Amniotic stem cell (primary cell): ENCODE measurements around the gene FGFR3.
"Not testable (repeated sequence)": the region's sequence is repeated elsewhere in the genome, so short reads cannot be mapped to it uniquely, and the experiment has no call there.

Experiments
- DNase-seq: peaks from one replicate; lab custom pipeline; 2025; lab: John Stamatoyannopoulos, UW

The FGFR3 gene

DNA sequence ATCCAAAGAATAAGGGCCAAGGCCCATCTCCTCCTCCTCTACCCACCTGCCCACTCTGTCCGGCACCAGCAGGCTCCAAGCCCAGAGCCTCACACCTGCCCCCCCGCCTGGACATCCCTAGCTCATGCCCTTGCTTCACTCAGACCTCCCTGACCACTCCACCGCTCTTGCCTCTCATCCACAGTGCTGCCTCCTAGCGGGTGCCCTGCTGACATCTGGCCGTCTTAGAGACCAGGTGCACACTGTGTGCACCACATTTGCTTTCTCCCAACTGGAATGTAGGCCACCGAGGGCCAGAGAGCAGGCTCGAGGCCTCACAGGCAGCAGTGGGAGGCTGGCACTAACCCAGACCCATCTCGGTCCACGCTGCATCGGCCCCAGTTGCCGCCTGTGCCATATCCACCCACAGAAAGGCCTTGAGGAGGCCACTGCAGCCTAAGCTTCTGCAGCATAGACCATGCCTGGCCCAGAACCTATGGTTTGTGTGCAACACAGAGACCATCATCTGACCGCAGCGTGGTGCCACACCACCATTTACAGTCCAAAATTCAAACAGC is 49.3 kb downstream of the FGFR3 start:
- DNase-seq = no peak

DNA sequence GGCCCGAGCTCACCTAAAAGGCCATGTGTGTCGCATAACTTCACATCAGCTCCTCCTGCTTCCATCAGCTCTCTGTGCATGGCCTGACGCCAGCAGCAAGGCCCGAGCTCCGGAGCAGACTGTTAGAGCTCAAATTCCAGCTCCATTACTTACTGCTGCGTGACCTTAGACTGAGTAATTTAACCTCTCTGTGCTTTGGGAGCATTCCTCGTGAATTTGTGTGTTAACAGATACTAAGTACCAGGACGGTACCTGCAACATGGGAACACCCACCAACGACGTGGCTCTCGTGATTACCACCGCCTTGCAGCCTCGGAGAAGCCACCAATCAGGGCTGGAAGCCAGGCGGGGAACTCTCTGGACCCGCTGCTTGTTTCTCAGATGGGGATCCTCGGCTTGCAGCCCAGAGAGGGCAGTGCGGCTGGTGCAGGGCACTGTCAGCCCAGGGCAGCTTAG is 49.9 kb downstream of the FGFR3 start:
- DNase-seq = peak; percentile 43

DNA sequence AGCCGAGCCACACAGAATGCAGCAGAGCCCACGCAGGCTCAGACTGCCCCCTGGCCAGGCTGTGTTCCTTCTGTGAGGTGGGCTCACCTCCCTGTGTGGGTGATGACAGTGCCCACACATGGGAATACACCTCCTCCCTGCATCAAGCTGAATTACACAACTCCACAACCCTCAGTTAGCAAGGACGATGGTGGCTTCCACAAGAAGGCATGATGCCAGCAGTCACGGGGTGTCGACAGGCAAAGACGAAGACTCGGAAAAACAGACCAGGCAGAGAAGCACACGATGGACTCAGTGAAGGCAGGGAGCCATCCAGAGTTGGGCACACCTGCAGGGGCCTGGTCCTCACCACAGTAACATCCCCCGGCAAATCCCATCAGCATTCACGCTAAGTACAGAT is 50.8 kb downstream of the FGFR3 start:
- no peak for DNase-seq

DNA sequence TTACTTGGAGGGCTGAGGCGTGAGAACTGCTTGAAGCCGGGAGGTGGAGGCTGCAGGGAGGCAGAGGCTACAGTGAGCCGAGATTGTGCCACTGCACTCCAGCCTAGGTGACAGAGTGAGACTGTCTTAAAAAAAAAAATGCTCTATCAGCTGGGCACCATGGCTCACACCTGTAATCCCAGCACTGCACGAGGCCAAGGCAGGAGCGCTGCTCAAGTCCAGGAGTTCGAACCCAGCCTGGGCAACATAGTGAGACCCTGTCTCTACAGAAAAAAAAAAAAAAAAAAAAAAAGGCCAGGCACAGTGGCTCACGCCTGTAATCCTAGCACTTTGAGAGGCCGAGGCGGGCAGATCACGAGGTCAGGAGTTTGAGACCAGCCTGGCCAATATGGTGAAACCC is 51.5 kb downstream of the FGFR3 start:
- not testable (repeated sequence) for DNase-seq

DNA sequence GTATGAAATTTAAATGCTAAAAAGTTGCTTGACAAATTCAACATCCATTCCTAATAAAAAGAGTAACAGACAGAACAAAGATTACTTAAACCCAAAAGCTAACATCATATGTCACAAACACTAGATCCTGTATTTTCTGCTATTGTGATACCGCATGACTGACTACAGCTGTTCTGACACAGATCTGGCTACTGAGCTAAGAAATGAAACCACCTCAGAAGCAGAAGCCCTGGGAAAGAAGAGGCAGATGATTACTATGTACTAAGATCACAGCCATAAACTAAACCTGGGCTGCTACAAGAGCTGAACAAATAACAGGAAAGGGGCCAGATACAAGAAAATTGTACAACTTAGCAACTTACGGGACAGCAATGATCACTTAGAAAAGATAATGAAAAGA is 53.5 kb downstream of the FGFR3 start:
- no peak for DNase-seq

DNA sequence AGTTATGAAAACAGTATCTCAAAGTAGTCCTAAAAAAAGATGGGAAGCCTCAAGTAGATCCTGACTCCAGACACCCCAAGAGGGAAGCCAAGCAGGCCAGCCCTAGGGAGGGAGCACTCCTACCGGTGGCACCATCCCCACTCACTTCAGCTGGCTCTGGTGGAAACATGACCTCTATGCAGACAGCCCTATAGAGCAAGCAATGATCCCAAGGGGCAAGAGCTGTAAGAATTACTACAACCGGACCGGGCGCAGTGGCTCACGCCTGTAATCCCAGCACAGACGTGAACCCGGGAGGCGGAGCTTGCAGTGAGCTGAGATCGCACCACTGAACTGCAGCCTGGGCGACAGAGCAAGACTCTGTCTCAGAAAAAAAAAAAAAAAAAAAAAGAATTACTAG is 57.2 kb downstream of the FGFR3 start:
- no peak for DNase-seq

DNA sequence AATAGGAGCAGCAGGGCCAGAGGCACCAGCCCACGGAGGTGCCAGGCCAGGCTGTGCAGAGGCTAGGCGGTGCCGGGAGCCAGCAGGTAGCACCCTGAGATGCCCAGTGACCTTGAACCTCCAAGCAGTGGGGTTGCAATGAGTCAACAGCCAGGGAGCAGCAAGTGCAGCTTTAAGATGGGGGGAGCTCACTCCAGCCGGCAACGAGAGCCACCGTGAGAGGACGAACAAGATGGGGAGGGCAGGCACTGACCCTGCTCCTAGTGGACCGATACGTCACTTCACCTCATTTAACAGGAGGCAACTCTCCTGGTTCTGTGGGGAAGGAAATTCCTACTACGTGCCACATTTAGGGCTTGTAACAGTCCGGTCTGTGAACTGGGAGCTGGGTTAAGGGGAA is 58.1 kb downstream of the FGFR3 start:
- DNase-seq = no peak

DNA sequence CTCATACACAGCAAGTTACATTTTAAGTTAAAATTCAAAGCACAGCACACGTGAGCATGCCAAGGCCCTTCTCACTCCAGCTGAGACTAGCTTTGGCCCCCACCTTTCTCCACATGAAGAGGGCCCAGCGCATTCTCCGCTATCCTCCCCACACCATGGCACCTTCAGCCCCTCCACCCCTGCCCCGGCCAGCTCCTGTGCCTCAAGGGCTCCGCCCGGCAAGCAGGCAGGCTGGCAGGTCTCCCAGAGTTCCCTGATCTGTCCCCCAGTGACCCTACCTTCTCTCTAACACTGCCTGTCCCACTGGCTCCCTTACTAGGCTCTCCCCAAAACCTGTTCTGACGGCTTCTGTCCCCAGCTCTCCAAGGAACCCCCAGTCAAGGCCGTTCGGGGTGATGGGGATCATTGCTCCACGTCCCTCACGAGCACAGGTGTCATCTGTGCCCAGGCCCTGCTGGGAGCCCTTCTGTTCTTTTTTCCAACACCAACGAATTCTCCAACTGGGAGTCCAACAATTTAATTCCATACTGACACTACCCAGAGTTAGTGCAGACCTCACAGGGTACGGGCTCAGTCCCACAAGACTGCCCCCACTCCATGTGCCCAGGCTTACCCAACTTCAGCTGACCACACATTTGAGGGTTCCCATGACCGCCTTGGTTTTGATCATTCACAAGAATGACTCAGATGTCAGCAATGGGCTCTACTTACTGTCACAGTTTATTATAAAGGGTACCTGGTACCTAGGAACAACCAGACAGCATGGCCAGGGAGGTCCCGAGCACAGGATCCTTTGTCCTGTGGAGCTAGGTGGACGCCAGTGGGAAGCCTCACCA is 58.7 kb downstream of the FGFR3 start:
- DNase-seq = no peak

DNA sequence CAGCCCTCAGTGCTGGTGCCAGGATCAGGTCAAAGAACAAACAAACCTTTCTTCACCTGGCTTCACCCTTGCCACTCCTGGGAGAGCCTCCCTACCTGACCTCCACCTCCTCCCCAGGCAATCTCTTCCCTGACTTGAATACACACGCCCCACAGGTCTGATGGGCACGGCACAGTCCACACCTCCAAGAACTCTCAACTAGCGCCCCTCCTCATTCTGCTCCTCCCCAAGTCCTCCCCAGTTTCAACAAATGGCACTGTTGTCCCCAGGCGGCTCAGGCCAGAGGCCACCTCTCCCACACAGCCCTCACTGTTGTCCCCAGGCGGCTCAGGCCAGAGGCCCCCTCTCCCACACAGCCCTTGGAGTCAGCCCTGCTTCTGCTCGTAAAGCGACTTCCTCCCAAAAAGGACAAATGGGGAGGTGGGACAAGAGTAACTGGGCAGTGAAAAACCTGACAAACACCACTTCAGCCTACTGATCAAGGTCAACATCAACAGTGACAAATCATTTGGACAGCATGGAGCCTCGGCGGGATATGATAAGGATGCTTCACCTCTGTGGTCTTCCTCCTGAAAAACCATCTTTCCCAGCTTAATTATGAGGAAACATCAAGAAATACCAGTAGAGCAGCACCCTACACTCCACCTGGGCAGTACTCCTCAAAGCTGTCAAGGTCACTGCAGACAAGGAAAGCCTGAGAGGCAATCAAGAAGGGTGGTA is 60.0 kb downstream of the FGFR3 start:
- DNase-seq = no peak

DNA sequence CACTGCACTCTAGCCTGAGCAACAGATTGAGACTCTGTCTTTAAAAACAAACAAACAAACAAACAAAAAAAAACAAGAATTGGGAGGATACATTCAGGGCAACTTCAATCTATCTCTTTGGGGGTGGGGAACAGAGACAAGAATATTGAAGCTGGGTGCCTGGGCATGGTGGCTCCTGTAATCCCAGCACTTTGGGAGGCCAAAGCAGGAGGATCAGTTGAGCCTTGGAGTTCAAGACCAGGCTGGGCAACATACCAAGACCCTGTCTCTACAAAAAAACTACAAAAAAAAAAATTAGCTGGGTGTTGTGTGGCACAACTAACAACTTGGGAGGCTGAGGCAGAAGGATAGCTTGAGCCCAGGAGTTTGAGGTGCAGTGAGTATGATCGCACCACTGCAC is 61.7 kb downstream of the FGFR3 start:
- DNase-seq = no peak

DNA sequence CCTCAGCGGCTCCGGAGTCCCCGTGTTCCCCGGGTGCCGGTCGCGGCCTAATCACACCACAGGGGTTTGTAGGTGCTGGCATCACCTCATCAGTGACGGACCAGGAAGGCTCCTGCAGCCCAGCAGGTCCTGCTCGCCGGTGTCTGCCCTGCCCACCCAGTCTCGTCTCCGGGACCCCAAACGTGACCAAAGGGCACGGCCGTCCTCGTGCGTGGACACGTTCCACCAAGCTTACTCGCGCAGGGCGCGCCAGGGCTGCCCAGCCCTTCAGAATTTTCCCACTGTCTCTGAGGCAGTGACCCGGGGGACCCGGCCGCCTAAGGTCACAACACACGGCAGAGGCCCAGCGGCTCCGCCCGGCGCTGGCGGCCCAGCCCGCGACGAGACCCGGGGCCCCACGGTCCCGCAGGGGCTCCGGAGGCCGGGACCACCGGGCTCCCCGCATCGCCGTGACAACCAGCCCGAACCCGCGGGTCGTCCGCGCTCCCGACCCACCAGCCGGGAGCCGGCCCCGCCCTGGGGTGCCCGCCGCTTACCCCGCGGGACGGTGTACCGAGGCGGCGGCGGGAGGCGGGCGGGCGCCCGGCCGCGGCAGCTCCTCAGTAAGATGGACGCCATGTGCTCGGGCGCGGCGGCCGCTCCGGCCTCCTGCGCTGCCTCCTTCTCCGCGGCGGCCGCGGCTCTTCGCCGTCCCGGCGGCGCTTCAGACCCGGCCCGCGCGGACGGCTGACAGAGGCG is 62.4 kb downstream of the FGFR3 start:
- DNase-seq = no peak

DNA sequence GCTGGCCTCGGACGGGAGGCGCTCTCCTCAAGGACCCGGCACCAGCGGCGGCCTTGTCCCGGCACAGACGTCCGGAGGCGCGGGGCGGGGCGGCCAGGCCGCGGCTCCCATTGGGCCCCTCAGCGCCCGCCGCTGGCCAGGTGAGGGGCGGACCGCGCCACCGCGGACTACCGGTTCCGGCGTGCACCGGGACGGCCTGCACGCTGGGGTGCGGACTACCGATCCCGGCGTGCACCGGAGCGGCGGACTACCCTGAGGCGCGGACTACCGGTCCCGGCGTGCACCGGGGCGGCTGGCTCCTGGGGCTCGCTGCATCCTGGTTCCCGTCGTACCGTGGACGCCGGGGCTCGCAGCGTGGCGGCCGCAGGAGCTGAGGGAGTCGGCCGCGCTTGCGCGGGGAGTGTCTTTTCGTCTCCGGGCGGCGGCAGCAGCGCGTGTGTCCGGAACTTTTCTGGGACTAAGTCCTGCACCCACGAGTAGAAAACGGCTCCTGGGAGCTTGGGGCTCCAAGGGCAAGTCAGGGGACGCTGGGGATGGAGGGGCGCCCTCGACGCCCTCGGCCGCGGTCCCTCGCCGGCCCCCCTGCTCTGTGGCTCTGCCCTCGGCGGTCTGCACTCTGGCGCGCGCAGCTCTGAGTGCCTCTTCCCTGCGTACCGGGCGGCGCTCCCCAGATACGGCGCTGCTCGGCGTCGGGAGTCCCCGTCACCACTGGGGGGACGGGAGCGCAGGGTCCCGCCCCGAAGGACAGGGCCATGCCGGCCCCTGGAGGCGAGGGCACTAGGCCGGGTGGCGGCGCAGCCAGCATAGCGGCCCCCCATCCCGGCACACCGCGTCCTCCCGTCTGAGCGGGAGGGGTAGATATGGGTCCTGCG is 63.2 kb downstream of the FGFR3 start, which contains the start of gene LETM1:
TSS of gene LETM1 (minus strand) at position 86 of the 872 bp plus-strand sequence. CDS start 206 bp downstream, outside the sequence.
- peak; percentile 56 for DNase-seq

DNA sequence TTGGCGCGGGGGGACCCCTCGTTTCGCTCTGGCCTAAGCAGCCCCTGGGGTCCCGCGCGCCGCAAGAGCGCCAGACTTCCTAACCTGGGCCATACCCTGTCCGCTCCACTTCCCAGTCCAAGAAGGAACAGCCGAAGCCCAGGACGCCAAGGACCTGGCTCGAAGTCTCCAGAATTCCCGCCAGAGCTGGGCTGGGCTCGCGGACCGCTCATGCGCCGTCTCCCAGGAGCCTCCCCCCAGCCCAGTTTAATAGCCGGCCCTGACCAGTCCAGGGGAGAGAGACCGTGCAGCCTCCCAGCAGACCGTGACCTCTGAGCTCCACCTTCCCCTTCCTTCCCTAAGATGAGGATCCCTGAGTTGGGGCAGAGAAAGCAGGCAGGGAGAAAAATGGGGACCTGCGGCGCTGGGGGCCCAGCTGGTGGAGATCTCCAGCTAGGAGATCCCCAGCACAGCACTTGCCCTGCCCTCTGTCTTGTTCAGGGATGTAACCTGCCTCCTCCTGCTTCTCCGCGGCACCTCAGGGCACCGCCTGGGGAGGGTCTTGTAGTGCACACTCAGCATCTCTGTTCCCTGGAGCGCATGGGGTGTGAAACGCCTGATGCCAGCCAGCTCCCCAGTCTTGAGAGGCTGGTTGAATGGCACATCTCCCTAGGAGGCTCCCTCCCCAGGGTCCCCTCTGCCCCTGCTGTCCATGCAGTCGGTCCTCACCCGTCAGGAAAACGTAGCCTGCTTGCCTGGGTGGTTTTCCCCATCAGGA is 64.0 kb downstream of the FGFR3 start:
- no peak for DNase-seq

DNA sequence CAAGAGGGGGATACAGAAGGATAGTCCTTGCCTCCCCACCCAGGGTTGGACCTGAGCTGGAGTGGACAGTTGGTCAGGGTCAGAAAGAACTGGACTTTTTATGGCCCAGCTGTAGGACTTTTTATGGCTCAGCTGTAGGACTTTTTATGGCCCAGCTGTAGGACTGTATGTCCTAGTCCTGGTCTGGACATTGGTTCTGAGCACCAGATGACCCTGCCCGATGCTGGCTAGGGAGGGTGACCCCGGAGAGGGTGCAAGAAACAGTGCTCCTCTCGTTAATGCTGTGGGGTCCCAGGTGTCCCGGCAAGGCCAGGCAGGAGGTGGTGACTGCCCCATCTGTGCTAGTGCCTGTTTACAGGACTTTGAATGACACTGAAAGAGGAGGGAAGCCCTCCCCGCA is 64.8 kb downstream of the FGFR3 start:
- no peak for DNase-seq
